ENCODE measurements around the gene CRTAC1. TPM values are rescaled to one million over a fixed set of nuclear protein-coding genes. Genes with fewer than 3 reads are reported as not detected.

The CRTAC1 gene
- total and polyA plus RNA-seq, 11 donors = 0.38 to 8.6 (median 1.7) TPM

GRCh38 chr10:97904018-97904381, 126.4 kb downstream of the CRTAC1 start:
- TF ChIP-seq CTCF (IDR thresholded peaks at IDR 0.05) = no peak
- TF ChIP-seq POLR2A (IDR thresholded peaks at IDR 0.05) = no peak
- ATAC-seq = peak in 3 of 4 donors; percentile 25 to 54 (median 30)
- peaks cover 0 to 15% (median 3%) of the 10 kb centered on the region in 12 donors for H3K4me1 ChIP-seq
- WGBS, 4 donors = 45 to 51% (median 49%) methylated on average over 5 of the region's 5 CpGs
- no peak overlapping the region for H3K27ac ChIP-seq
- peaks cover 0 to 5% (median 0%) of the 10 kb centered on the region in 9 donors for H3K27me3 ChIP-seq
- H3K4me3 ChIP-seq = no peak overlapping the region
- DNase-seq = peak in 1 of 5 donors; percentile 32
- intact Hi-C loops (cut with DNase I) = no loop called here
- H3K36me3 ChIP-seq = no peaks in the 10 kb centered on the region
- H3K9me3 ChIP-seq = no peaks in the 10 kb centered on the region

- Histone ChIP-seq H3K27me3 (peaks cover 0 to 5% (median 0%) of the 10 kb centered on the region in 9 donors), H3K9me3 (no peaks in the 10 kb centered on the region), H3K36me3 (no peaks in the 10 kb centered on the region), H3K4me3 (no peak overlapping the region), H3K27ac (no peak overlapping the region), H3K4me1 (peaks cover 0 to 18% (median 3%) of the 10 kb centered on the region in 12 donors)
- ATAC-seq = peak; percentile 38 to 52 (median 40)
- TF ChIP-seq CTCF (IDR thresholded peaks at IDR 0.05) (peak in 1 of 12 donors; percentile 10), POLR2A (IDR thresholded peaks at IDR 0.05) (no peak)
- 46 to 58% (median 53%) methylated on average over 9 of the region's 9 CpGs for WGBS, 4 donors
- intact Hi-C loops (cut with DNase I) = no loop called here
- peak in 1 of 5 donors; percentile 15 for DNase-seq
These were observed 127.0 kb downstream of the CRTAC1 start for GRCh38 chr10:97903128-97904017.

- ATAC-seq (no peak), DNase-seq (peak in 1 of 5 donors; percentile 13)
- Histone ChIP-seq H3K4me3 (no peak overlapping the region), H3K27me3 (peaks cover 0 to 5% (median 0%) of the 10 kb centered on the region in 9 donors), H3K4me1 (peaks cover 0 to 21% (median 6%) of the 10 kb centered on the region in 12 donors), H3K27ac (no peak overlapping the region), H3K36me3 (no peaks in the 10 kb centered on the region), H3K9me3 (no peaks in the 10 kb centered on the region)
- WGBS, 4 donors = 88 to 93% (median 89%) methylated on average over 12 of the region's 12 CpGs
- TF ChIP-seq POLR2A (IDR thresholded peaks at IDR 0.05) (no peak), CTCF (IDR thresholded peaks at IDR 0.05) (no peak)
- intact Hi-C loops (cut with DNase I) = no loop called here
These were observed 129.0 kb downstream of the CRTAC1 start for GRCh38 chr10:97901381-97901780.

GRCh38 chr10:97898429-97898828, 132.0 kb downstream of the CRTAC1 start:
- ATAC-seq = no peak

More at GRCh38 chr10:97898429-97898828, 132.0 kb downstream of the CRTAC1 start:
- WGBS, 4 donors = 8 to 22% (median 17%) methylated on average over 4 of the region's 4 CpGs
- no peaks in the 10 kb centered on the region for H3K36me3 ChIP-seq
- no peak overlapping the region for H3K4me3 ChIP-seq
- H3K27ac ChIP-seq = no peak overlapping the region
- H3K27me3 ChIP-seq = no peaks in the 10 kb centered on the region
- intact Hi-C loops (cut with DNase I) = no loop called here
- H3K9me3 ChIP-seq = no peaks in the 10 kb centered on the region
- TF ChIP-seq CTCF (IDR thresholded peaks at IDR 0.05) = no peak
- no peak for TF ChIP-seq POLR2A (IDR thresholded peaks at IDR 0.05)
- peaks cover 0 to 14% (median 2%) of the 10 kb centered on the region in 12 donors for H3K4me1 ChIP-seq
- DNase-seq = no peak

Measured in heart left ventricle (tissue), 16 donors.